ENCODE results near the gene LRRIQ3.
A peak's percentile ranks its signal among the peaks of the same experiment; 100 is the strongest.

The LRRIQ3 gene

DNA sequence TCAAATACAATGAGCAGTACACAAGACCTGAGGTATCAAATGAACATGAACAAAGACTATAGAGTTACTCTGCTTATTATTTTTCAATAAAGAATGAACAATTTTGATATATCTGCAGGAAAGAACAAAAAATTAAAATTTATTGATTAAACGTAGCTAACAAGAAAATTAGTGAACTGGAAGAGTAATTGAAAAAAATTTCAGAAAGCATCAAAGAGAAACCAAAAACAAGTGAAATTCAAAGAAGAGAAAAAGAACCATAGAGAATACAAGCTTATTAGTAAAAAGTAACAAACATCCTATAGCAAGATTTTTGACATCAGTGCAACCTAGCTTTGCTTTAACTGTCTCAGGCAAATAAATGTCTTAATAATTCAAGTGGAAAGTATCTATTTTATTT is 106.6 kb downstream of the LRRIQ3 start:
- DNase-seq = no peak

- DNase-seq = no peak
Observed at GRCh38 chr1:74083128-74083527, 114.8 kb downstream of the LRRIQ3 start.

DNA sequence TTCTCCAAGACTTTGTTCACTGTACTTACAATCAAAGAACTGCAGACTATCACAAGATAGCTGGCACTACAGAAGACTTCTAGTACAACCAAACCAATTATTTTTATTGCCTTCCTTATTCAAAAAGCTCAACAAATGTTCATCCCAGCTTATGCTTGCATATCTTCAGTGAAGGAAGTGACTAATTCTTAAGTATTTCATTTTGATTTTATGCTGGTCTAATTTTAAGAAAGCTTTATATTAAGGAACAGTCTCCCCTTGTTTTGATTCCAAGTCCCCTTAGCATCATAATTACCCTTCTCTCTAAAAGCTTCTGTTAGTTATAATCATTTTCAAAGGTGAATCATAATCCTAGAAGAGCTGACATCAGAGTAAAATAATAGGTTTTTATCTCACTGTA is 132.9 kb downstream of the LRRIQ3 start:
- DNase-seq = no peak

DNA sequence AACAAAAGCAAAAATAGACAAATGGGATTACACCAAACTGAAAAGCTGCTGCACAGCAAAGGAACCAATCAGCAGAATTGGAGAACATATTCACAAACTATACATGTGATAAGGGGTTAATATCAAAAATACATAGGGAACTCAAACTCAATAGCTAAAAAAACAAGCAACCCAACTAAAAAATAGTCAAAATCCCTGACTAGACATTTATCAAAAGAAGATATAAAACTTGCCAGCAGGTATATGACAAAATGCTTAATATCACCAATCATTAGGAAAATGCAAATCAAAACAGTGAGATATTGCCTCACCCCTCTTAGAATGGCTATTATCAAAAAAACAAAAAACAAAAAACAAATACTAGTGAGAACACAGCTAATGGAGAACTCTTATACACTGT is 140.3 kb downstream of the LRRIQ3 start:
- DNase-seq = no peak

- no peak for DNase-seq
Observed at GRCh38 chr1:74053407-74053806, 144.6 kb downstream of the LRRIQ3 start.

GRCh38 chr1:74050386-74050785 is 147.6 kb downstream of the LRRIQ3 start:
- no peak for DNase-seq

GRCh38 chr1:74038042-74038441 is 159.9 kb downstream of the LRRIQ3 start:
- DNase-seq = no peak

- DNase-seq = no peak
Observed at GRCh38 chr1:74012583-74012982, 185.4 kb downstream of the LRRIQ3 start.

DNA sequence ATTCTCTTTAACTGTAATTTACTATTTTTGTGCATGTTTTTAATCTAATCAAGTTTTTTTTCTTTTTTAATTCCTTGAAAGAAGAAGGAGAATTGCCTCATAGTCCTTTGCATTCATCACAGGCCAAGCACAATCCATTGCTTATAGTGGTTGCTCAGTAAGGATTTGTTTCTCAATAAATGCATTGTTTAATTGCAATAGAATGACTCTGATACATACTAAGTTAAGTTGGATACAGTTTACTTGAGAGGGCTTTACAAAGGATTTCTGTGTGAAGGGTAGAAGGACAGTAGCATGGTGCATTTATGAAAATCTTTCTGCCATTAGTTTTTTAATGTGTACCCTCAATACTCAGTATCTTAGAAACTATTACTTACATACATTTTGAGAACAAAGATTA is 186.2 kb downstream of the LRRIQ3 start:
- DNase-seq = no peak

DNA sequence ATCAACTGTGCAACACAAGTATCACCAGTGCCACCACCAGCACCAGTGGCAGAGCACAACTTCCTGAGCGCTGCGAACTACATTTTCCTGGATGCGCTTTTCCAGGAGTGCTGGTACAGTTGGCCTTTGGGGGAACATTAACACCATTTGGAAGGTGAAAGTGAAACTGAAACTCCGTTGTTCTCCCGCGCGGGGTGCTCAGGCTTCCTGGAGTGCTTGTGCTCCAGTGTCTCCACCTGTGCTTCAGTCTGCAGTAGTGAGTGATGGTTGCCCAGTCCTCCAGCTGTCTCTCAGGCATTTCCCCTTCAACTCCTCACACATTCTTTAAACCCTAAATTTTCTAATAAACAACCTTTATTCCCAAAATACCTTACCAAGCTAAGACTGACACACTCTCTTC is 187.8 kb downstream of the LRRIQ3 start:
- DNase-seq = peak; percentile 4

- DNase-seq = no peak
Observed at GRCh38 chr1:74005533-74005932, 192.4 kb downstream of the LRRIQ3 start.

DNA sequence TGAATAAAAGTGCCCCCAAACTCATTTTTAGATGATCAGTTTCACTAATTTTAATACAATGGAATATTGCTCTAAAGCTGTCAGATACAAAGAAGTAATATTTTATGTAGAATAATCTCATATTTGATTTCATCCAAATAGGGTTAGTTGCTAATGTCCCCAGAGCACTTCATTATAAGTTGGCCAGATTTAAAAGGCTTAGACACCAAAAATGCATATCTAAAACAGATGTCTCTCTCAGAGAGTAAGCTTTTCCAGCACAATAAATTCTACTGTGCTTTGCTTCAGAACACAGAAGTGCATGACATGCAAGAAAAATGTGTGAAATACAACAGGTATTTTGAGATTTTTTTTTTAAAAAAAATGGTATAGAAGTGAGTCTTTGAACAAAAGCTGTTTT is 194.2 kb downstream of the LRRIQ3 start:
- DNase-seq = no peak

DNA sequence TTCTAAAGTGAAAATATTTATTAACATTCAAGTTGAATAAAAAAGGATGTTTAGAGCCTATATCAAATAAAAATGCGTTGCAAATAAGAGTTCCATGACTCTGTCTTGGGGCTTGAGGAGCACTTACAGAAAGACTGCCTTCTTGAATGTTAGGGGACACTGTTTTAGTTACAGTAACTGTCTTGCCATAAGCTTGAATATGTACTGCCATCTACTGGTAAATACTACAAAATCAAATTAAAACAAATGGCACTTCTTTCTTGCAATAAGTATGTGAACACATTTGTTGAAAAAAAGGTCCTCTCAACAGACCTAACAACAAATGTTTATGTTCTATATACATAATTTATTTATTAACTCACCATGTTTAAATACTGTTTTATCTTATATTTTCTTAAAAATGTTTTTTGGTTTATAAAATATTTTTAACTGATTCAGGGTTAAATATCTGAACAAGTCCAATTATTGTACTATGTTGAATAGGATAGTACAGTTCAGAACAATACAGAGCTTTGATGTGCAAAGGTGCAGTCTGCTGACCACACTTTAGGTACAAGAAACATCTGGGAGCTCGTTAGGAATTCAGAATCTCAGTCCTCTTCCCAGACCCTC is 199.5 kb downstream of the LRRIQ3 start:
- DNase-seq = peak; percentile 68

- no peak for DNase-seq
Observed at GRCh38 chr1:73980324-73981040, 217.5 kb downstream of the LRRIQ3 start.

DNA sequence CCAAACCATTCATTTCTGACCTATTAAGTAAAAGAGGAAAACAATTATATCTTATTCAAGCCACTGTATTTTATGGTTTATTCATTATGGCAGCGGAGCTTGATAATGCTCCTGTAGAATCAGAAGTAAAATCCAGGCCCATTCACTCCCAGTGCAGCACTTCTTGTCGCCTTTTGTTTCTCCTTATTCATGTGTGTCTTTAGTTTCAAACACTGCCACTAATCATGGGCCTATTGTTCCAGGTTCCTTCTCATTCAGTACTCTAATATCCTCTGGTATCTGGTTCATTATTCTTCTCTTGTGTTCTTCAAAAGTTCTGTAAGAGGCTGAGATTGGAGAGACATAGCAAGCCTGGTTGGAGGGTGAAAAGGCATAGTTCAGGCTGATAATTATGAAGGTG is 218.3 kb downstream of the LRRIQ3 start:
- no peak for DNase-seq

- DNase-seq = no peak
Observed at GRCh38 chr1:73978964-73979363, 219.0 kb downstream of the LRRIQ3 start.

All from hematopoietic multipotent progenitor cell treated with erythropoietin and hydrocortisone succinate and interleukin-3 and kit ligand, for 4 days (in vitro differentiated cells).